ENCODE data around the gene DUT.

DNA sequence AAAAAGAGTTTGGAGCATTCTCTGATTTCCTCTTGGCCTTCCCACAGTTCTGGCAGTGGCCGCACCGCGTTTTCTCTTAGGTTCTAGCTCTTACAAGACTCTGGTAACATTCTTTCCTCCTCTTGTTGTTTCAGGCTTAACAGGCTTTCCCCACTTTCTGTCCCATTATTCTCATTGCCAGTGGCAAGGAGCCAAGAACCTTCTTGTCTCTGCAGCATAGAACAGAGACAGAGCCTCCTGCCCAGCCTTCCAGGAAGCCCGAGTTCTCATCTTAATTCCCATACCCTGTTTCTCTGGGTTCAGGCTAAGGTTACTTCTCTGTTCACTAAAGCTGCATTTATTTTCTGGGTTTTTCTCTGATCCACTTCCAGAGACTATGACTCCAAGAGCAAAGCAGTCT lies 61.1 kb downstream of the DUT start:
- TF ChIP-seq, protein P1, sequence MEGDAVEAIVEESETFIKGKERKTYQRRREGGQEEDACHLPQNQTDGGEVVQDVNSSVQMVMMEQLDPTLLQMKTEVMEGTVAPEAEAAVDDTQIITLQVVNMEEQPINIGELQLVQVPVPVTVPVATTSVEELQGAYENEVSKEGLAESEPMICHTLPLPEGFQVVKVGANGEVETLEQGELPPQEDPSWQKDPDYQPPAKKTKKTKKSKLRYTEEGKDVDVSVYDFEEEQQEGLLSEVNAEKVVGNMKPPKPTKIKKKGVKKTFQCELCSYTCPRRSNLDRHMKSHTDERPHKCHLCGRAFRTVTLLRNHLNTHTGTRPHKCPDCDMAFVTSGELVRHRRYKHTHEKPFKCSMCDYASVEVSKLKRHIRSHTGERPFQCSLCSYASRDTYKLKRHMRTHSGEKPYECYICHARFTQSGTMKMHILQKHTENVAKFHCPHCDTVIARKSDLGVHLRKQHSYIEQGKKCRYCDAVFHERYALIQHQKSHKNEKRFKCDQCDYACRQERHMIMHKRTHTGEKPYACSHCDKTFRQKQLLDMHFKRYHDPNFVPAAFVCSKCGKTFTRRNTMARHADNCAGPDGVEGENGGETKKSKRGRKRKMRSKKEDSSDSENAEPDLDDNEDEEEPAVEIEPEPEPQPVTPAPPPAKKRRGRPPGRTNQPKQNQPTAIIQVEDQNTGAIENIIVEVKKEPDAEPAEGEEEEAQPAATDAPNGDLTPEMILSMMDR (IDR thresholded peaks at IDR 0.05): no peak
- TF ChIP-seq POLR2AphosphoS5 (IDR thresholded peaks at IDR 0.05): peak; percentile 44
- no peak for TF ChIP-seq POLR2A (IDR thresholded peaks at IDR 0.05)
